HFFc6 (cell line): ENCODE results near the gene TGFB2. TPM values are rescaled to one million over a fixed set of nuclear protein-coding genes. Genes with fewer than 3 reads are reported as not detected.

Experiments
- DNase-seq: peaks from one replicate; pipeline ENCODE4 v3.0.0-alpha.2; 2018
- H3K27ac Mint-ChIP-seq: 2 replicates; pipeline ENCODE4 v1.8.0; 2020; ENCODE audit warnings: mild to moderate bottlenecking, mixed read lengths
- H3K27me3 Mint-ChIP-seq: 2 replicates; pipeline ENCODE4 v1.8.0; 2021; ENCODE audit warnings: mild to moderate bottlenecking, moderate library complexity, mixed read lengths; ENCODE audit not compliant: insufficient read depth
- H3K36me3 Mint-ChIP-seq: 2 replicates; pipeline ENCODE4 v1.8.0; 2021; ENCODE audit warnings: low read depth, mixed read lengths
- H3K4me1 Mint-ChIP-seq: 2 replicates; pipeline ENCODE4 v1.8.0; 2020; ENCODE audit warnings: low read depth, mixed read lengths
- H3K4me3 Mint-ChIP-seq: 2 replicates; pipeline ENCODE4 v1.8.0; 2020; ENCODE audit warnings: mild to moderate bottlenecking, moderate library complexity, mixed read lengths
- H3K9me3 Mint-ChIP-seq: 2 replicates; pipeline ENCODE4 v1.8.0; 2020; ENCODE audit warnings: mild to moderate bottlenecking, mixed read lengths
- CTCF ChIP-seq: fragments of 200-600 bp; sonication (generic); IDR thresholded peaks from 2 replicates; pipeline ENCODE4 v1.5.0; 2021; ENCODE audit warnings: antibody characterized with exemption, mild to moderate bottlenecking
- total RNA-seq, 6 experiments: library from RNA; stranded (reverse); fragmentation: NEBNext Ultra II Directional; extraction: Animal tissue kit (Norgen Biotek cat#: 25700); gene quantifications; 2 replicates in 1 of 6; 3 replicates in 5 of 6; pipeline ENCODE4 v1.2.3, GENCODE V29; 2021

TGFB2 gene
- total RNA-seq, 6 experiments from 2014 or later, result 2.0 to 11.8 (median 2.5) TPM

- H3K36me3 Mint-ChIP-seq, result no peaks in the 10 kb centered on the region
- H3K4me1 Mint-ChIP-seq, result peaks cover 34% of the 10 kb centered on the region
- H3K9me3 Mint-ChIP-seq, result no peaks in the 10 kb centered on the region
- H3K27ac Mint-ChIP-seq, result no peak overlapping the region
- TF ChIP-seq CTCF, result peak; percentile 80
- no peak overlapping the region for H3K4me3 Mint-ChIP-seq
- H3K27me3 Mint-ChIP-seq, result no peaks in the 10 kb centered on the region
- DNase-seq, result peak; percentile 65
Measured at GRCh38 chr1:218299416-218299815, 45.7 kb upstream of the TGFB2 start.

- DNase-seq, result no peak
- no peaks in the 10 kb centered on the region for H3K9me3 Mint-ChIP-seq
- no peaks in the 10 kb centered on the region for H3K27me3 Mint-ChIP-seq
- no peak overlapping the region for H3K27ac Mint-ChIP-seq
- TF ChIP-seq CTCF, result no peak
- peaks cover 29% of the 10 kb centered on the region for H3K4me1 Mint-ChIP-seq
- H3K4me3 Mint-ChIP-seq, result no peak overlapping the region
- no peaks in the 10 kb centered on the region for H3K36me3 Mint-ChIP-seq
Measured at GRCh38 chr1:218301217-218301616, 43.9 kb upstream of the TGFB2 start.

GRCh38 chr1:218302155-218302554 lies 43.0 kb upstream of the TGFB2 start:
- peaks cover 25% of the 10 kb centered on the region for H3K4me1 Mint-ChIP-seq
- no peak for TF ChIP-seq CTCF
- no peak overlapping the region; the same call in 1 of the 2 replicates for H3K27ac Mint-ChIP-seq
- H3K36me3 Mint-ChIP-seq, result peaks cover under 1% of the 10 kb centered on the region; the same call in 1 of the 2 replicates
- H3K9me3 Mint-ChIP-seq, result no peaks in the 10 kb centered on the region
- no peak overlapping the region for H3K4me3 Mint-ChIP-seq
- H3K27me3 Mint-ChIP-seq, result no peaks in the 10 kb centered on the region
- no peak for DNase-seq

GRCh38 chr1:218303176-218303879 lies 41.8 kb upstream of the TGFB2 start:
- Mint-ChIP-seq H3K27me3 (no peaks in the 10 kb centered on the region), H3K9me3 (no peaks in the 10 kb centered on the region), H3K4me1 (peaks cover 13% of the 10 kb centered on the region), H3K4me3 (no peak overlapping the region), H3K27ac (no peak overlapping the region), H3K36me3 (peaks cover 7% of the 10 kb centered on the region; the same call in 1 of the 2 replicates)
- no peak for DNase-seq
- no peak for TF ChIP-seq CTCF

- H3K4me1 Mint-ChIP-seq, result peaks cover 3% of the 10 kb centered on the region
- H3K36me3 Mint-ChIP-seq, result peaks cover 7% of the 10 kb centered on the region; the same call in 1 of the 2 replicates
- no peaks in the 10 kb centered on the region for H3K9me3 Mint-ChIP-seq
- H3K27me3 Mint-ChIP-seq, result no peaks in the 10 kb centered on the region
- H3K4me3 Mint-ChIP-seq, result no peak overlapping the region
- no peak for DNase-seq
- H3K27ac Mint-ChIP-seq, result no peak overlapping the region
- TF ChIP-seq CTCF, result no peak
Measured at GRCh38 chr1:218304281-218305039, 40.7 kb upstream of the TGFB2 start.
